Upper lobe of left lung (tissue), 4 donors: ENCODE results near the gene MNX1.

Experiments
- CTCF ChIP-seq, 6 experiments: fragments of 450-650 bp in 4 of 6; fragments of 200-600 bp in 2 of 6; sonication (generic) in 2 of 6; IDR thresholded peaks; one replicate each; pipeline ENCODE4 v1.5.1; 2016 to 2019; ENCODE audit warnings: antibody characterized with exemption in 6 of 6
- POLR2A ChIP-seq, 4 donors: fragments of 450-650 bp; IDR thresholded peaks; one replicate each; pipeline ENCODE4 v1.5.1; 2016 to 2017; ENCODE audit warnings: antibody characterized with exemption in 4 of 4, mild to moderate bottlenecking in 2 of 4
- POLR2AphosphoS5 ChIP-seq, 2 donors: sonication (generic); formaldehyde crosslinking; IDR thresholded peaks; one replicate each; pipeline ENCODE4 v1.5.1; 2017; ENCODE audit warnings: antibody characterized with exemption in 2 of 2

GRCh38 chr7:157044147-157044687 is 33.8 kb upstream of the MNX1 start:
- no peak for TF ChIP-seq CTCF (IDR thresholded peaks at IDR 0.05)
- TF ChIP-seq POLR2A (IDR thresholded peaks at IDR 0.05) = no peak
- TF ChIP-seq POLR2AphosphoS5 (IDR thresholded peaks at IDR 0.05) = no peak
